NCI-H1436 treated with DMSO at 0.1 percent for 48 hours (cell line): Measurements from ENCODE around the gene NPR2.

ENCODE experiments used
- DNase-seq: peaks from one replicate; lab custom pipeline; 2025; lab: John Stamatoyannopoulos, UW

NPR2 gene

GRCh38 chr9:35832814-35833213 lies 41.4 kb downstream of the NPR2 start:
- no peak for DNase-seq

GRCh38 chr9:35834260-35835215 lies 43.1 kb downstream of the NPR2 start:
- DNase-seq: no peak

GRCh38 chr9:35835216-35835632 lies 43.8 kb downstream of the NPR2 start:
- DNase-seq: no peak

GRCh38 chr9:35835766-35836165 lies 44.4 kb downstream of the NPR2 start:
- DNase-seq: no peak

- DNase-seq: no peak
Observed at GRCh38 chr9:35836595-35836994, 45.2 kb downstream of the NPR2 start.

GRCh38 chr9:35839926-35840325 lies 48.5 kb downstream of the NPR2 start:
- no peak for DNase-seq

GRCh38 chr9:35840881-35841644 lies 49.7 kb downstream of the NPR2 start:
- no peak for DNase-seq

- no peak for DNase-seq
Observed at GRCh38 chr9:35841645-35841900, 50.2 kb downstream of the NPR2 start.

- DNase-seq: no peak
Observed at GRCh38 chr9:35842020-35842745, 50.8 kb downstream of the NPR2 start.

GRCh38 chr9:35842795-35843194 lies 51.4 kb downstream of the NPR2 start:
- DNase-seq: no peak

- DNase-seq: no peak
Observed at GRCh38 chr9:35844628-35845270, 53.4 kb downstream of the NPR2 start.

GRCh38 chr9:35845824-35846771 lies 54.7 kb downstream of the NPR2 start:
- no peak for DNase-seq

GRCh38 chr9:35847792-35848572 lies 56.6 kb downstream of the NPR2 start:
- DNase-seq: no peak

GRCh38 chr9:35852267-35852815 lies 61.0 kb downstream of the NPR2 start:
- DNase-seq: no peak

- no peak for DNase-seq
Observed at GRCh38 chr9:35852876-35853865, 61.8 kb downstream of the NPR2 start.

GRCh38 chr9:35854091-35854762 lies 62.8 kb downstream of the NPR2 start:
- no peak for DNase-seq

GRCh38 chr9:35856206-35856605 lies 64.8 kb downstream of the NPR2 start:
- no peak for DNase-seq

GRCh38 chr9:35856882-35857281 lies 65.5 kb downstream of the NPR2 start:
- DNase-seq: no peak
